GM19438 (cell line): ENCODE data around the gene SPNS3.

Experiments
- ATAC-seq: cut with Tn5 transposase; IDR thresholded peaks from one replicate; pipeline ENCODE4 v1.9.1; 2021; ENCODE audit warnings: low read depth; ENCODE audit not compliant: unreplicated experiment

SPNS3 gene

GRCh38 chr17:4433515-4434031, at the start of gene SPNS3:
Gene SPNS3 (plus strand): TSS chr17:4433940. CDS start chr17:4433968, 28 bp downstream.
- no peak for ATAC-seq

GRCh38 chr17:4386406-4386805, 47.3 kb upstream of the SPNS3 start:
- no peak for ATAC-seq

GRCh38 chr17:4387137-4387536, 46.6 kb upstream of the SPNS3 start:
- ATAC-seq: no peak

GRCh38 chr17:4389079-4389478, 44.7 kb upstream of the SPNS3 start:
- ATAC-seq: no peak

GRCh38 chr17:4393806-4394205, 39.9 kb upstream of the SPNS3 start:
- no peak for ATAC-seq

GRCh38 chr17:4394208-4395110, 39.3 kb upstream of the SPNS3 start:
- ATAC-seq: no peak

- no peak for ATAC-seq
Observed at GRCh38 chr17:4395111-4395478, 38.6 kb upstream of the SPNS3 start.

- no peak for ATAC-seq
Observed at GRCh38 chr17:4397840-4398239, 35.9 kb upstream of the SPNS3 start.

- no peak for ATAC-seq
Observed at GRCh38 chr17:4405038-4405669, 28.6 kb upstream of the SPNS3 start.

GRCh38 chr17:4405699-4406098, 28.0 kb upstream of the SPNS3 start:
- no peak for ATAC-seq

GRCh38 chr17:4406386-4406785, 27.4 kb upstream of the SPNS3 start:
- ATAC-seq: no peak

GRCh38 chr17:4407216-4407615, 26.5 kb upstream of the SPNS3 start:
- no peak for ATAC-seq

GRCh38 chr17:4407851-4408250, 25.9 kb upstream of the SPNS3 start:
- ATAC-seq: no peak

GRCh38 chr17:4409659-4410058, 24.1 kb upstream of the SPNS3 start:
- ATAC-seq: no peak

GRCh38 chr17:4411201-4411600, 22.5 kb upstream of the SPNS3 start:
- ATAC-seq: no peak

GRCh38 chr17:4412933-4413831, 20.6 kb upstream of the SPNS3 start:
- no peak for ATAC-seq

- ATAC-seq: no peak
Observed at GRCh38 chr17:4417129-4417667, 16.5 kb upstream of the SPNS3 start.

GRCh38 chr17:4420692-4421131, 13.0 kb upstream of the SPNS3 start:
- ATAC-seq: no peak

GRCh38 chr17:4422864-4423263, 10.9 kb upstream of the SPNS3 start:
- ATAC-seq: no peak

GRCh38 chr17:4425398-4425797, 8.3 kb upstream of the SPNS3 start:
- ATAC-seq: no peak
